Heart left ventricle (tissue), 16 donors: ENCODE measurements around the gene AMDHD2. TPM values are rescaled to one million over a fixed set of nuclear protein-coding genes. Genes with fewer than 3 reads are reported as not detected.

Experiments used
- ATAC-seq, 4 donors: fragments of 200-7000 bp; cut with Tn5 transposase; one replicate each; pipeline ENCODE4 v1.9.1; 2020 to 2022; ENCODE audit warnings: moderate library complexity in 4 of 4, mild to moderate bottlenecking in 3 of 4, moderate number of reproducible peaks in 1 of 4
- DNase-seq, 5 donors: peaks; one replicate each; pipeline ENCODE4 v3.0.0-alpha.2; 2020
- H3K27ac ChIP-seq, 12 donors: fragments of 200-600 bp; sonication (generic) in 4 of 12; one replicate each; pipeline versions ENCODE4 v1.5.0 to v1.8.0; 2016 to 2022; ENCODE audit warnings: mild to moderate bottlenecking in 2 of 12
- H3K27me3 ChIP-seq, 9 donors: fragments of 200-600 bp; sonication (generic) in 2 of 9; one replicate each; pipeline versions ENCODE4 v1.5.1 to v1.8.0; 2016 to 2022; ENCODE audit warnings: mild to moderate bottlenecking in 3 of 9
- H3K36me3 ChIP-seq, 9 donors: fragments of 200-600 bp; sonication (generic) in 2 of 9; one replicate each; pipeline versions ENCODE4 v1.5.0 to v1.8.0; 2018 to 2022; ENCODE audit warnings: mild to moderate bottlenecking in 2 of 9
- H3K4me1 ChIP-seq, 12 donors: fragments of 200-600 bp; sonication (generic) in 4 of 12; one replicate each; pipeline versions ENCODE4 v1.5.0 to v1.8.0; 2016 to 2022; ENCODE audit warnings: mild to moderate bottlenecking in 3 of 12
- H3K4me3 ChIP-seq, 12 donors: fragments of 200-600 bp; sonication (generic) in 4 of 12; one replicate each; pipeline versions ENCODE4 v1.5.0 to v1.8.0; 2017 to 2022; ENCODE audit warnings: mild to moderate bottlenecking in 9 of 12, moderate library complexity in 4 of 12
- H3K9me3 ChIP-seq, 12 donors: fragments of 200-600 bp; sonication (generic) in 4 of 12; one replicate each; pipeline versions ENCODE4 v1.5.0 to v1.8.0; 2016 to 2022; ENCODE audit warnings: mild to moderate bottlenecking in 1 of 12
- CTCF ChIP-seq, 12 donors: fragments of 200-600 bp; sonication (generic) in 4 of 12; IDR thresholded peaks; one replicate each; pipeline versions ENCODE4 v1.5.0 to v1.8.0; 2018 to 2022; ENCODE audit warnings: antibody characterized with exemption in 12 of 12, mild to moderate bottlenecking in 5 of 12
- POLR2A ChIP-seq, 2 donors: fragments of 450-650 bp; IDR thresholded peaks; one replicate each; pipeline ENCODE4 v1.6.1; 2017; ENCODE audit warnings: antibody characterized with exemption in 2 of 2, mild to moderate bottlenecking in 2 of 2, moderate library complexity in 2 of 2
- WGBS, 4 donors: extraction: QIAGEN DNeasy Blood & Tissue Kit in 2 of 4; methylation state at CpG; one replicate each; pipeline versions ENCODE4 v1.1.5 to v1.1.7; 2013 to 2018; 5-methylcytosine and 5-hydroxymethylcytosine counted together
- intact Hi-C, 10 donors: fragments of 100-400 bp; cut with DNase I; formaldehyde crosslinking; loops; one replicate each; pipeline versions ENCODE4 v1.11.1 to v1.14.2; 2022
- polyA plus RNA-seq, 2 donors: library from polyadenylated mRNA; stranded (reverse); fragments of 200-250 nt; gene quantifications; one replicate each; pipeline ENCODE4 v1.2.3, GENCODE V29; 2013
- total RNA-seq, 9 donors: library from RNA; depleted of rRNA in 2 of 9; stranded (reverse); fragments of >200 nt in 2 of 9; fragmentation: NEBNext Ultra II Directional in 3 of 9; extraction: Animal tissue kit (Norgen Biotek cat#: 25700) in 3 of 9; gene quantifications; one replicate each; pipeline versions ENCODE4 v1.1.0 to v1.2.4, GENCODE V29; 2016 to 2023
- donor health status: ischemic (EF 13 %, LVEDD 7.1; RV severe dilation, severe dysfunction).
- donor health status: healthy with polysubstance abuse.
- donor health status: DM: no; HTN: yes; CAD: no.
- donor health status: DM: no; HTN: no; CAD: no.
- donor health status: ischemic (EF 25% LVEDD 6.9; RV normal size, moderate dysfunction).
- donor health status: ischemic (EF 25% LVEDD 5.7; RV mildly dilated, moderate dysfunction).
- donor health status: healthy.
- donor health status: DM: yes; HTN: yes; CAD: no.
- donor health status: ischemic (EF 35%, LVEDD 5.7; RV mildly dilated, moderate dysfunction).
- donor health status: nonischemic (EF 11% LVEDD 7.7; RV severe dilation, severe dysfunction).
- donor health status: DM: yes; HTN: yes; CAD: no.
- donor health status: PGD.
- donor health status: ischemic (EF 29% LVEDD 5.4; RV normal size, mild dysfunction).
- donor health status: nonischemic (EF 23%, LVEDD 6.1; RV moderate dilation, normal function).

AMDHD2 gene
- total and polyA plus RNA-seq, 11 donors = 8.9 to 34.0 (median 11.8) TPM

GRCh38 chr16:2516391-2517240, 3.6 kb upstream of the AMDHD2 start:
- no peaks in the 10 kb centered on the region for H3K27me3 ChIP-seq
- H3K36me3 ChIP-seq = peaks cover 0 to 17% (median 6%) of the 10 kb centered on the region in 9 donors
- intact Hi-C loops = loop anchor here in 1 of 10 donors (10.0 kb wide), 1 partner anchor 252 kb away; the partner anchor contains the start of gene RNPS1
- H3K4me1 ChIP-seq = peaks cover 22 to 78% (median 65%) of the 10 kb centered on the region in 12 donors
- no peaks in the 10 kb centered on the region for H3K9me3 ChIP-seq
- H3K4me3 ChIP-seq = peak overlapping the region in 9 of 12 donors; percentile 0 to 99 (median 94)
- ATAC-seq (no peak), DNase-seq (peak in 3 of 5 donors; percentile 25 to 68 (median 42))
- 58 to 67% (median 60%) methylated on average over 11 of the region's 11 CpGs for WGBS, 4 donors
- TF ChIP-seq CTCF (IDR thresholded peaks at IDR 0.05) (no peak), POLR2A (IDR thresholded peaks at IDR 0.05) (no peak)
- H3K27ac ChIP-seq = peak overlapping the region in 9 of 12 donors; percentile 9 to 99 (median 95)

DNA sequence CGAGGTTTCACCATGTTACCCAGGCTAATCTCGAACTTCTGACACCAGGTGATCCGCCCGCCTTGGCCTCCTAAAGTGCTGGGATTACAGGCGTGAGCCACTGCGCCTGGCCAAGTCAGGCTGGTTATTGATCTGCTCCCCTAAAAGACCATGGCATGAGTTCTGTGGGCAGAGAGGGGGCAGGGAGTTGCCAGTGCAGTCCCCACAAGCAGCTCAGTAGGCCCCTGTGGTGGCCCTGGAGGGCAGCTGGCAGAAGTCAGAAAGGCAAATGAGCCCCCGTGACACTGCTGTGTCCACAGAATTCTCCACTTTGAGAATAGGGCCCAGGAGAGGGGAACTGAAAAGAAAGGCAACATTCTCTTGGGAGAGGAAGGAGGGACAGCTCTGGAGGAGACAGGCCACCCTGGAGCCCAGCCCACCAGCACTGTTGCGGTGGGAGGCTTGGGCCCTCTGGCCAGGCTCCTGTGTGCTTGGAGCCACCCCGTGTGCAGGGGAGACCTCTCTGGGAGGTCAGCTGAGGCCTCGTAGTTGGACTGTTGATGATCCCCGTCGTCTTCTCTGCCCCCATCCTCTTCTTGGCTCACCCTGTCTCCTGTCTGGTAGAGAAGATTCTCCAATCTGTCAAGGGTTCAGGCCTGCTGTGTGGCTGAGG, 2.1 kb upstream of the AMDHD2 start:
- Histone ChIP-seq H3K36me3 (peaks cover 0 to 29% (median 12%) of the 10 kb centered on the region in 9 donors), H3K27ac (peak overlapping the region in 8 of 12 donors; percentile 3 to 99 (median 58)), H3K27me3 (no peaks in the 10 kb centered on the region), H3K4me1 (peaks cover 22 to 71% (median 61%) of the 10 kb centered on the region in 12 donors), H3K9me3 (no peaks in the 10 kb centered on the region), H3K4me3 (peak overlapping the region in 1 of 12 donors; percentile 33)
- no peak for ATAC-seq
- intact Hi-C loops = loop anchor here in 2 of 10 donors (2.0 to 10.0 kb wide), 2 partner anchors 19 to 253 kb away; partner anchors contain the start of gene RNPS1 (in 1 of the 2)
- TF ChIP-seq POLR2A (IDR thresholded peaks at IDR 0.05) (no peak), CTCF (IDR thresholded peaks at IDR 0.05) (no peak)
- 62 to 75% (median 67%) methylated on average over 9 to 12 of the region's 12 CpGs for WGBS, 4 donors
- DNase-seq = peak in 1 of 5 donors; percentile 58

GRCh38 chr16:2518823-2519710, 1.1 kb upstream of the AMDHD2 start:
- H3K27ac ChIP-seq = peak overlapping the region in 11 of 12 donors; percentile 73 to 99 (median 85)
- no peaks in the 10 kb centered on the region for H3K27me3 ChIP-seq
- H3K4me1 ChIP-seq = peaks cover 22 to 66% (median 58%) of the 10 kb centered on the region in 12 donors
- ATAC-seq (no peak), DNase-seq (peak in 3 of 5 donors; percentile 21 to 66 (median 48))
- H3K36me3 ChIP-seq = peaks cover 0 to 38% (median 21%) of the 10 kb centered on the region in 9 donors
- TF ChIP-seq CTCF (IDR thresholded peaks at IDR 0.05) (no peak), POLR2A (IDR thresholded peaks at IDR 0.05) (no peak)
- H3K9me3 ChIP-seq = no peaks in the 10 kb centered on the region
- intact Hi-C loops = loop anchor here in 2 of 10 donors (2.0 to 10.0 kb wide), 2 partner anchors 18 to 254 kb away; partner anchors contain the start of gene RNPS1 (in 1 of the 2)
- WGBS, 4 donors = 78 to 84% (median 82%) methylated on average over 31 to 39 of the region's 39 CpGs
- H3K4me3 ChIP-seq = peak overlapping the region in 10 of 12 donors; percentile 58 to 90 (median 68)
